Spleen (tissue), 7 donors: ENCODE measurements around the gene POLR2H.

Source experiments
- POLR2A ChIP-seq, 3 donors: fragments of 450-650 bp; IDR thresholded peaks; one replicate each; pipeline ENCODE4 v1.5.1; 2017; ENCODE audit warnings: antibody characterized with exemption in 3 of 3, mild to moderate bottlenecking in 1 of 3
- POLR2AphosphoS5 ChIP-seq, 3 donors: sonication (generic); formaldehyde crosslinking; IDR thresholded peaks; one replicate each; pipeline ENCODE4 v1.5.1; 2017; ENCODE audit warnings: antibody characterized with exemption in 3 of 3
- TF ChIP-seq, protein P1 (sequence below), 11 experiments: fragments of 200-600 bp in 7 of 11; fragments of 450-650 bp in 4 of 11; sonication (generic) in 4 of 11; IDR thresholded peaks in 8 of 11; conservative IDR thresholded peaks in 3 of 11; 1 replicate in 7 of 11; 2 replicates in 4 of 11; pipeline versions ENCODE4 v1.4.0 to v1.8.0; 2016 to 2021; ENCODE audit warnings: antibody characterized with exemption in 11 of 11, inconsistent platforms in 4 of 11, mild to moderate bottlenecking in 1 of 11
- donor health status: DM: no; HTN: no; CAD: no; lungs with moderate emphysema.
- donor health status: DM: no; HTN: no; CAD: no.
- donor health status: DM: no; HTN: no; CAD: no.

DNA sequence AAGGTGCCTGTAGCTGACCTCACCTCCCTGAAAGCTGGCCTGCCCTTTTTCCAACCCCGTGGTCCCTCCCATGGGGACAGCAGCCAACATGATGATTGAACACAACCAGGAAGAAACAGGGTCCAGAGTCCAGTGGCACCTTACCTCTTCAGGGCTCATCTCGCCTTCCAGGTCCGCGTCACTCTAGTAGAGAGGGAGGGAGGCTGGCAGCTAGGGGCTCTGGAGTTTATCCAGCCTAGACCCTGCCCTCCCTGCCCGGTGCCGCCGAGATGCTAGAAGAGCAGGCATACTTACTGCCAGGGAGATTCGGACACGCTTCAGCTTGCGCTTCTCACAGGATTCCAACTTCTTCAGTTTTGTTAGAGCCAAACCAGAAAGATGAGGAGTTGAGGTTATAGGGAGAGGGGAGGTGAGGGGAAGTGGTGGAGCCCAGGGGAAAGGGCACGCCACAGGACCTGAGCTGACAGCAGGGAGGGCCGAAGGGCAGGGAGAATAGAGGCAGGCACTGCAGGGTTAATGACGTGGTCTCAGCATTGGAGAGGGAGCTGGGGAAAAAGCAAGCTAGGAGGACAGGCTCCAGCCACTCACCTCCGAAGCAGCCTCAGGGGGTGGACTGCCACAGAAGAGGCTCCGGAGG lies 9.2 kb upstream of the POLR2H start:
- TF ChIP-seq, protein P1, sequence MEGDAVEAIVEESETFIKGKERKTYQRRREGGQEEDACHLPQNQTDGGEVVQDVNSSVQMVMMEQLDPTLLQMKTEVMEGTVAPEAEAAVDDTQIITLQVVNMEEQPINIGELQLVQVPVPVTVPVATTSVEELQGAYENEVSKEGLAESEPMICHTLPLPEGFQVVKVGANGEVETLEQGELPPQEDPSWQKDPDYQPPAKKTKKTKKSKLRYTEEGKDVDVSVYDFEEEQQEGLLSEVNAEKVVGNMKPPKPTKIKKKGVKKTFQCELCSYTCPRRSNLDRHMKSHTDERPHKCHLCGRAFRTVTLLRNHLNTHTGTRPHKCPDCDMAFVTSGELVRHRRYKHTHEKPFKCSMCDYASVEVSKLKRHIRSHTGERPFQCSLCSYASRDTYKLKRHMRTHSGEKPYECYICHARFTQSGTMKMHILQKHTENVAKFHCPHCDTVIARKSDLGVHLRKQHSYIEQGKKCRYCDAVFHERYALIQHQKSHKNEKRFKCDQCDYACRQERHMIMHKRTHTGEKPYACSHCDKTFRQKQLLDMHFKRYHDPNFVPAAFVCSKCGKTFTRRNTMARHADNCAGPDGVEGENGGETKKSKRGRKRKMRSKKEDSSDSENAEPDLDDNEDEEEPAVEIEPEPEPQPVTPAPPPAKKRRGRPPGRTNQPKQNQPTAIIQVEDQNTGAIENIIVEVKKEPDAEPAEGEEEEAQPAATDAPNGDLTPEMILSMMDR (IDR thresholded peaks at IDR 0.05 in 8 of 11, conservative IDR thresholded peaks at IDR 0.05 in 3 of 11): no peak
- TF ChIP-seq POLR2A (IDR thresholded peaks at IDR 0.05) (no peak), POLR2AphosphoS5 (IDR thresholded peaks at IDR 0.05) (no peak)
